H1 (cell line): ENCODE measurements around the gene ASB3. TPM values are rescaled to one million over a fixed set of nuclear protein-coding genes. Genes with fewer than 3 reads are reported as not detected.

Experiments used
- JUN ChIP-seq: IDR thresholded peaks from 2 replicates; pipeline ENCODE4 v1.6.1; 2011; ENCODE audit warnings: low read depth, mild to moderate bottlenecking, improper control_type of control experiment, low read length
- POLR2A ChIP-seq, 2 experiments: IDR thresholded peaks; 1 replicate in 1 of 2; 2 replicates in 1 of 2; pipeline ENCODE4 v1.6.1; 2011; ENCODE audit warnings: low read depth in 2 of 2, low read length in 2 of 2, mild to moderate bottlenecking in 2 of 2; ENCODE audit errors: control extremely low read depth in 1 of 2
- TAF1 ChIP-seq: IDR thresholded peaks from 2 replicates; pipeline ENCODE4 v1.6.1; 2011; ENCODE audit warnings: mild to moderate bottlenecking, low read depth, low read length
- ZNF274 ChIP-seq: IDR thresholded peaks from 2 replicates; pipeline ENCODE4 v1.7.0; 2012; ENCODE audit warnings: low read length, borderline replicate concordance; ENCODE audit errors: extremely low read depth
- polyA plus RNA-seq, 7 experiments: library from polyadenylated mRNA; depleted of rRNA in 3 of 7; stranded (reverse) in 5 of 7; unstranded in 2 of 7; fragments of >200 nt in 5 of 7; fragments of 200-250 nt in 2 of 7; gene quantifications; 1 replicate in 5 of 7; 2 replicates in 1 of 7; 4 replicates in 1 of 7; pipeline versions ENCODE4 v1.2.1 to v1.2.3, GENCODE V29; 2011 to 2013; ENCODE audit warnings: missing spikeins in 2 of 7, mixed read lengths in 2 of 7
- total RNA-seq: library from RNA; stranded (reverse); fragmentation: NEBNext Ultra II Directional; extraction: Animal tissue kit (Norgen Biotek cat#: 25700); gene quantifications from 2 replicates; pipeline ENCODE4 v1.2.1, GENCODE V29; 2021

Gene ASB3
- total and polyA plus RNA-seq, 2 of the 8 experiments (the other 6 are each of a cell fraction or from before 2014, with no cell fraction given): 22.6 to 25.4 TPM

- TF ChIP-seq JUN (no peak), POLR2A (IDR thresholded peaks at IDR 0.05; ENCODE audit: control extremely low read depth in 1 of 2, low read depth in 2 of 2, low read length in 2 of 2) (no peak), ZNF274 (no peak), TAF1 (no peak)
Observed at GRCh38 chr2:53727921-53728320, 58.8 kb downstream of the ASB3 start (continued).
